DMS 273 (cell line): Measurements from ENCODE around the gene KCNF1.
A peak's percentile ranks its signal among the peaks of the same experiment; 100 is the strongest.

Experiments
- DNase-seq: peaks from one replicate; lab custom pipeline; 2025; ENCODE audit not compliant: unreplicated experiment; lab: John Stamatoyannopoulos, UW

Gene KCNF1

DNA sequence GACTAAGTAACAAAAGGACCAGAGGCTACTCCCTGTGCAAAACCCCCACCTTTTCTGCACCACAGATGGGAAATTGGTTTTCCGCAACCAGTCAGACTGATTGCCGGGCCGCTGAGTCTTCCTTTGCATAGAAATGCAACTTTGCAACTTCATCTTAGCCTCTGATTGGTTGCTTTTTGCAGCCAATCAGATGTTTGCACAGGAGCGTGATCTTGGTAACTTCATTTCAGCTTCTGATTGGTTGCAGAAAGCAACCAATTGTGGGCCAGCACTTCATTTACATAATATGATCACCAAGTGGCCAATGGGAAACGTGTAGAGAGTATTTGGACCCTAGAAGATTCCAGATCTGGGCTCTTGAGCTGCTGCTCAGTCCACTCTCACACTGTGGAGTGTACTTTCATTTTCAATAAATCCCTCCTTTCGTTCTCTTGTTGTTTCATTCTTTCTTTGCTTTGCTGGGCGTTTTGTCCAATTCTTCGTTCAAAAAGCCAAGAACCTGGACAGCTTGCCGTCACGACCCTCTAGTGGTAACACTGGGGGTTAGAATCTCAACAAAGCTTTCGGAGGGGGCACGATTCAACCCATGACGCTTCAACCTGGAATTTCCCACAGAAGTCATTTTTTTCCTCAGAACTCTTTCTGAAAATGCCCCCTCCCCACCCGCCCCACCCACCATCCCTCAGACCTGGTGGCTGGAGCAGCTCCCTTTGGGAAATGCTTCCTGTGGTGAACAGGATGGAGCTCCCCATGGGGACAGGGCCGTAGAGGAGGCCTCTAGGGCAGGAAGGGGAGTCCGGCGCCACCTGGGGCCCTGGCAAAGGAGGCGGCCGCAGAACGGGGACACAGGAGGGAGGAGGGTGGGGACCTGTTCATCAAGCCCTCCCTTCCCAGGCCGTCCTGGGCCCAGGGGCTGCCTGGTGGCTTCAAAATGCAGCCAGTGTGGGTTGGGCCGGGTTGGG is 31.8 kb upstream of the KCNF1 start:
- no peak for DNase-seq

DNA sequence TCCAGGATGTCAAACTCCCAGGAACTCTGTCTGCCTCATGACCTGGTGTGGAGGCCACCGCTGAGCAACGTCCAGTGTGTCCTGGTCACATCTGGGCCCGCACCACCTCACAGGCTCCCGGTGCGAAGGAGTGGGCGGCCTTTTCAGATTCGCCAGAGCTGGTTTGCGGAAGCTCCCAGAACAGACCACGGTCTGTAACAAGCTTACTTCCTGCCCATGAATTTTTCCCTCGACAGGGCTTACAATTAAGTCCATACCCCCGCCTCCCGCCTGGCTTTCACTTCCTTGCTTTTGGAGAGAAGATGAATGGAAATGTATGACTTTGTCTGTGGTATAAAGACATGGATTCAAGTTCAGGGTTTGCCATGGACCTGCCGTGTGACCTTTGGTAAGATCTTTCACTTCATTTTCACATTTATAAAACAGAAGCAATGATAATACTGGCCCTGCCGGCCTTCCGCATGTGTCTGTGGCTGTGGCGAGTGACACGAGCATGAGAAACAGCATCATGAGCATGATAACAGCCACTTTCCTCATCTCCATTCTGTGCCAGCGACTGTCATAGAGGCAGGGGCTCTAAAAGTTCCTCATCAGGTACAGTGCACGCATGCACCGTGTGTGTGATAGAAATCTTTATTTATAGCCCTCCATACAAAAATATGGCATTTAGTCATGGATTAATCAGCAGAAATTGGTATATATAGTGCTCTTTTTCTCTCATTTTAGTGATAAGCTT is 31.0 kb upstream of the KCNF1 start:
- no peak for DNase-seq

DNA sequence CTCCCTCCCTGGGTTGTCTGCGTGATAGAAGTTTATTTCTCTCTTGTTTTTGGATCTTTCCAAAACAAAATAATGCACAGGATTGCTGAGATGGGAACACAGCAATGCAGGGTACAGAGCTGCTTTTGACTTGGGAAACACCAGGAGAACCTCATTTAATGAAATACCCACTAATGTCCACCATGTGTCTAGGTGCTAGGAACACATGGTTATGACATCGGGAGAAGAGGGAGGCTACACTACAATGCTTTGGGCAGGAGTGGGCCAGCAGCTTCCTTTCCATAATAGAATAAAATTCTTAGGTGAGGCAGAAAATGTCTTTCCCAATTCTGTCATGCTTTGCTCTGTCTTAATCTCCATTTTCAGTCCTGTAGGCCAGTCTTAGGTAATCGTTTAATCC is 29.2 kb upstream of the KCNF1 start:
- no peak for DNase-seq

DNA sequence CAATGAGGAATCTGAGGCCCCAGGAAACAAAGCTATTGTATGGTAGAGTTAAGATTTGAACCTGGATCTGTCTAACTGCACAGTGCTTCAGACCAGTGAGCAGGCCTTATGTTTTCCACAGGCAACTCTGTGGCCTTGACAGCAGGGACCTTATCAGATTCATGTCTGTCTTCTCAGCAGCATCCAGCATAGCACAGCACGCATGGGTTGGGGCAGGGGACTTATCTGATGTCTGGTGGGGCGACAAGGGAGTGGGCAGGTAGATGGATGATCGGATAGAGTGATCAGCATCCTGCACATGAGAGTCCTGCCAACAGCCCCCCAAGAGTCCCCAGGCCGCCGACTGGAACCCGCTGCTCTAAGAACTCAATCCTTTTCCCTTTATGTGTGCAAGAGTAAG is 28.7 kb upstream of the KCNF1 start:
- DNase-seq, result no peak

DNA sequence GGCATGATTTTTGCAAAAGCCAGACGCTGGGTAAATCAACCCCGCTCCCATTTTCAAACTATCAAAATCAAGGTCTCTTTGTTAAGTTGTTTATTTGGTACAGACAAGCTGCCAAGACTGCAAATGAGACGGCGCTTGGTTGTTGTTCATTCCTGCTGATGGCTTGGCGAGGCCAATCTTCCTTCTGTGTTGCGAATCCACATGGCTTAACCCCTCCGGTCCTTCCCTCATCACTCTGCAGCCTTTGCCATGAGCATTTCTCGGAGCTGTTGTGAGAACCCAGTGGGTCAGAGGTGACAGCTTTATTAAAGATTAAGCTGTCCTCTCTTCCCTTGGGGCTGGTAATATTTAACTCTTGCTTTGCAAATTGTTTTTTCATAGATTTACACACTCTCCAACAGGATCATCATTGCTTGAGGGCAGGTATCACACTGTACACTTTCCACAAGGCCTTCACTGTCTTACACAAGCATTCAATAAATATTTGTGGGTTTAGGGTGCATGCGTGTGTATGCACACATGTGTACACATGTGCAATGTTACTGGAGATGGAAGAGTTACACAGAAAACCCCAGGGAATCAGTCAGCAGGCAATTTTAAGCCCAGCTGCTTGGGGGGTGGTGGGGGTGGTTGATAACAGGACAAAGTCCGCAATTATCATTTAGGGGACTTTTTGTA is 27.8 kb upstream of the KCNF1 start:
- no peak for DNase-seq

DNA sequence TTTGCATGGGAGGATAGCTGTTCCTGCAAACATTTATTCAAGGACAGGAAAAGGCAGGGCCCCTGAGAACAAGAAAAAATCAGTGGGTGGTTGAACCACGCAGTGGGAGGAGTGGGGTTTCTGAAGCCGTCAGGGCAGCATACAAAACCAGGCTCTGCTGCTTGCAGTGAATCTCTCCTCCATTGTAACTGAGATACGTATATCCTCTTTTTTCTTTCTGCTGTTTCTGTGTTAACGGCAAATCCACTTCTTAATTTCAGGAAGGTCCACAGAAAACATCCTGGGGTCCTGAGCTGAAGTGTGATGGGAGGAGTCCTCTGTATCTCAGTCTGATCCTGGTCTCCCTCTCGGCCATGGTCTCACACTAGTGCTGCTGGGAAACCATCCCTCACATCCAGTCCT is 27.2 kb upstream of the KCNF1 start:
- no peak for DNase-seq

DNA sequence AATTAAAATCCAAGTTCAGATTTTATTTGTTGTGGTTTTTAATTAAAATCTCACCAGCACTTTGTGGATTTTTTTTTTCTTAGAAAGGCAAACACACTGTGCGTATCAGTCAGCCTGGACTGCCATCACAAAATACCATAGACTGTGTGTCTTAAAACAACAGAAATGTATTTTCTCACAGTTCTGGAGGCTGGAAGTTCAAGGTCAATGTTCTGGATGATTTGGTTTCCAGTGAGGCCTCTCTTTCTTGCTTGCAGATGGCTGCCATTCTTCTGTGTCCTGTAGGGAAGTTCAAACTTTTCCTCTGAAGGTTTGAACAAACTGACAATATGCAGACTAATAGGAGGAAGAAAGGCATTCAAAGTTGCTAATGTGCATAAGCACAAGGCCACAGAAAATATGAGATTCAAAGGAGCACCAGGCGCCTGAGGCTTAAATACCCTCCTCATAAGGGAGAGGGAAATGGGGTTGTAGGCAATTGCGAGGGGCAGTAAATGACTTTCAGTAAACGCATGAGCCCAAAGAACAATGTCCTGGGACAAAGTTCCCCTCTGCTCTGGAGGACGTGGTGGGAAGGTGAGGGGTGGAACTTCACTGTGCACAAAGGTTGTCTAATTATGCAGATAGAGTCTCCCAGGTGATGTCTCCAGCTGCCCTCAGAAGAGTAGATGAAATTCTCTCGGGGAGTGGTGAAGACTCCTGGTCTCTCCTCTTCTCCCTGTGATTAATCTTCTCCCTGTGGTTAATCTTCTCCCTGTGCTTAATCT is 26.5 kb upstream of the KCNF1 start:
- DNase-seq, result no peak

DNA sequence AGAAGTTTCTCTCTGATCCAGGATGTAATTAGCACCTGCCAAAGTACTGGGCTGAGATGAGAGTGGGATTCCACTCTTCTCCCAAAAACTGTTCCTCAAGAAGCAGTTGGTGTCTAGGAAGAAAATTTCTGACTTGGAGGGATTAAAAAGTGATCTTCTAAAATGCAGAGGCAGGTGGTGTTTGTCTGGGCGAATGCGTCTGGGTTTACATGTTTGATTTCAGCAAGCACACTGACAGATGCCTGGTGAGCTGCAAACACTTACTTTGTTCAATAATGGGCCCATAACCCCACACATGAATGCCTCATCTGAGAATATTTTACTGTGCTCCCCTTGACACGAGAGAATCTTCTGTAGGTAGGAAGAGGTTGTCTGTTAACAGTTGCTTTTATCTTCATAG is 24.3 kb upstream of the KCNF1 start:
- peak; percentile 85 for DNase-seq

DNA sequence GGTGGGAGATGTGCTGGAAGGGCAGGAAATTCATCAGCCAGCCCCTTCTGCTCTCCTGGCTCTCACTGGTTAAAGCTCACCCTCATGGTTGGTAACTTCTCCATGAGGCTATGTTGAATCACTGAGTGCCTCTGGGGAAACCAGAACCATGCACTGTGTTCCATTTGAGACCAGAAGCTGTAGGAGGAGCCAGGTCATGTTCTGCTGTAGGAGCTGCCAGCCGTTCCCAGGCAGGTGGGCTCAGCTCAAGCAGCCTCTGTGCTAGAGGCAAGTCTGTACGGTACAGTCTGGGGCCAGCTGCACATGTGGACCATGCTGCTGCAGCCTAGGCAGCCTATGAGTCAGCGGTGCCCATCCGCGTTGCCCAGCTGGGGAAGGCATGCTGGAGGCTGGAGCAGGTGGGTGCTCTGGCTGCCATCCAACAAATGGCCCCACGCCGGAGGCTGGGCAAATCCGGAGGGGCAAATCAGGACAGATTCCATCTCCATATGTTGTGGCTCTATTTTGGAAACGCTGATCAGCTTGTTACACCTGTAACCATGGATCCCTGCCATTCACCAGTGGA is 22.0 kb upstream of the KCNF1 start:
- peak; percentile 99 for DNase-seq

DNA sequence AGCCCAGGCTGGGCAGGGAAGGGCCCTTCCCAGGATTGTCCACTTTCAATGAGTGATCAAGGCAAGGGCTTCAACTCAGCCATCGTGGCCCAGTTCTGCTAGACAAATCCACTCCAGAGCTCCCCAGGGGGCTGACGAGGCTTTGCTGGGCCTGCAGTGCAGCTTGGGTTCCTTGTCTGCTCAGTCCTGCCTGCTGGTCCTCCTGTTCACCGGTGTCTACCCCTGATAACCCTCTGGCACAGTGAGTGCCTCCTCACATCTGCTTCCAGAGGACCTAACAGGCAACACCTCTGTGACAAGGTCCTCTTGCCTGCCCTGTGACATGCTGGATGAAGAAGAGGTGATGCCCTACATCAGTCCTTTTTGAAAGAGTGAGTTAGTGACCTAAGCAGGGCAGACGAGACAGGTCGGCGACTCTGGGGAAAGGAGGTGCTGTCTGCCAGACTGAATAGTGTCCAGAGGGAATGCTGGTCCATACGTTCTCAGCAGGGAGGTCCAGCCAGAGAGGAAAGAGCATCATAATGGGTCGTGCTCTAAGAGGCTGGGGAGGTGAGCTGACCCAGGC is 20.9 kb upstream of the KCNF1 start:
- DNase-seq, result peak; percentile 57

DNA sequence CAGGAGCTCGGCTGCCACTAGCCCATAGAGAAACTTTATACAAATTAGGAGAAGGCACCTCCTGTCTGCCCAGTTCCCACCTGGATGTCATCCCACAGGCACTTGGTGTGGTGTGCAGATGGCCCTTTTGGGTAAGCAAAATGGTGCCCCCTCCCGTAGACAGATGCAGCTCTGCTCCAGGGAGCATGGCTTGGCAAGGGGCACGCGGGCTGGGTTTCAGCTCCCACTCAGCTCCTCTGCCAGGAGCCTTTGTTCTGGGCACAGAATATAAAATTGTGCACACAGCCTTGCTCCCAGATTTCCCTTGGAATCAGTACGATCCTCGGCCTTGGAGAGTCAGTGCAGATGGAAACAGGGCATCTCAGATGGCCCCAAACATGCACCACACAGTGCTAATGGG is 20.3 kb upstream of the KCNF1 start:
- peak; percentile 74 for DNase-seq

DNA sequence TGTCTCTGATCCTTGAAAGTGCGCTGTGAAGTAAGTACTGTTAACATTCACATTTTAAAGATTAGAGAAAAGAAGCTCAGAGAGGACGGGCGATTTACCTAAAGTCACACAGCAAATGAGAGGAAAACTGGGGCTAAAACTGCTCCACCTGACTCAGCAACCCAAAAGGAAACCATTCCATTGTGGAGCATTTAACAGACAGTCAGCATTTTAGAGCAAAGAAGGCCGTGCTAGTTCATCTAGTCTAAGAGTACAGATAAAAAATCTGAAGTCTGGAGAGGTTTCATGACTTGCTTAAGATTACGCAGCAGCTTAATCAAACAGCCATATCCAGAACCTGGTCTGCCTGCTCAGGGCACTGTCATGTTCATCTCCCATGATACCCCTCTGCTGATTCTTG is 19.9 kb upstream of the KCNF1 start:
- DNase-seq, result no peak

DNA sequence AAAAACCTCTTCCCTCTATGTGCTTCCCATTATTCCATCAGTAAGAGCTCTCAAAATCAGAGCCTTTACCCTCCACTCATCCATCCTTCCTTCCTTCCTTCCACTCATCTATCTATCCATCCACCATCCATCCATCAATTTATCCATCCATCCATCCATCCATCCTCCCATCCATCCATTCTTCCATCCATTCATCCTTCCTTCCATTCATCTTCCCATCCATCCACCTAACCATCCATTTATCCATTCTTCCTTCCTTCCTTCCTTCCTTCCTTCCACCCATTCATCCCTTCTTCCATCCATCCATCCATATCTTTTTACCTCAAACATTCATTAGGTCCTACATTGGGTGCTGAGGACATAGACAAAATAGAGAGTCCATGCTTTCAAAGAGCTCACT is 19.4 kb upstream of the KCNF1 start:
- DNase-seq, result no peak

DNA sequence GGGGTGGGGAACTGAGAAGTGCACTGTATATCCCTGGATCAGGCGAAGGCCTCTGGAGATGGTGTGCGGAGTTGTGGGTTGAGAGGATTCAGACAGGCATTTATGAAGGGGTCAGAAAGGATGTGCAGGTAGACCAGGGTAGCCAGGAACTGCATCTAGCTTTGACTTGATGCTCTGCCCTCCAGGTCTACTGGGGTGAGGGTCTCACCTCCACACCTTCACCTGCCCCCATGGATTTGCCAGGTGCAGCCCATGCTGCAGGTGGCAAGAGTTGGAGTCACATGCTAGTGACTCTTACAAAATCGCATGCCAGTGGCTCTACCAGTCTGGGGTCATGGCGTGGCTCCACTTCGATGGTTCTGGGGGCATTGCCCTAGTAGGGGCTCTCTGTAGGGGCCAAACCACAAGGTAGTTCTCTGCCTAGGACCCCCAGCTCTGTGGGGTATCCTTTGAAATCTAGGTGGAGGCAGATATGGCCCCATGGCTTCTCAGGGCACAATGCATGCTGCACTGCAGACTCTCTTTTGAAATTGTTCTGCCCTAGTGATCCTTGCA is 18.9 kb upstream of the KCNF1 start:
- DNase-seq, result no peak

DNA sequence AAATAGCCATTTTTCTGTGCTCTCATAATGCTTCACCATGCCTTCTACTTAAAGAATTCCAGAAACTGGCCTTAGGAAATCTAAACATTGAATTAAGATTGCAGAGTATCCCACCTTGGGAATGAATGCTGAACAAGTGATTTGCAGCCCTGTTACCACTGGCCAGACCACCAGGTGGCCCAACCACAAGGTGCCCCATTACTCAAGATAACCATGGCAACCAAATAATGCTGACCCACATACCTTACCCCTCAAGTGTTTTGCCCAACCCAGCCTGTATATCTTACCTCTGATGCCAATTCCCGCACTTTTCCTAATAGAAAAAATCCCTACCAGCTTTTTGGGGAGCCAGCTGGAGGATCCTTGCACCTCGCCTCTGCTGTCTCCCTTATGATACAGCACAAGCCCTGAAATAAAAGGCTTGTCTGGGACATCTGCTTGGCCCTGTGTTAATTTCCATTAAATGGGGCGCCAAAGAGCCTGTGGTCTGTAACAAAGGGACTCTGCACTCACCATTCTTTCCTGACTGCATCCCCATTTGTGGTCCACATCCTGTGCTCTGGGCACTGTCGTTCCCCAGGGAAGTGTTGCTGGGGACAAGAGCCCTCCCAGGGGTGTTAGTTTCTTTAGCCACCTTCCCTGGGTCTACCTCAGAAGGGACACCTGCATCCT is 17.3 kb upstream of the KCNF1 start:
- DNase-seq, result no peak

DNA sequence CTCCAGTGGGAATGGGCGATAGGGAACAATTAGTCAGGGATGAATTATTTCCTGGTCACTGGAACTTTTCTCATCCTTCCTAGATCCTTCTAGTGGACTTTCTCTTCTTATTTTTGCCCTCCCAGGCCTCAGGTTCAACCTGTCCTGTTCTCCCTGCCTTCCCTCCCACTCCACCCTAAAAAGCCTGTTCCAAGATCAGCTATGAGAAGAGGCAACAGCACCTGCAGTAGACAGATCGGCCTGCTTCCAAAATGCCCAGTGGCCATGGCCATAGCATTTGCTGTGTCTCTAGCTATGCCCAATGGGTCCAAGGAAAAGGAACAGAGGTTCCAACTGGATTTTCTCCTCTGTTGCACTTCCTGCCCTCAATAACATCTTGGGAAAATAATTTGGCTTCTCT is 16.5 kb upstream of the KCNF1 start:
- no peak for DNase-seq

DNA sequence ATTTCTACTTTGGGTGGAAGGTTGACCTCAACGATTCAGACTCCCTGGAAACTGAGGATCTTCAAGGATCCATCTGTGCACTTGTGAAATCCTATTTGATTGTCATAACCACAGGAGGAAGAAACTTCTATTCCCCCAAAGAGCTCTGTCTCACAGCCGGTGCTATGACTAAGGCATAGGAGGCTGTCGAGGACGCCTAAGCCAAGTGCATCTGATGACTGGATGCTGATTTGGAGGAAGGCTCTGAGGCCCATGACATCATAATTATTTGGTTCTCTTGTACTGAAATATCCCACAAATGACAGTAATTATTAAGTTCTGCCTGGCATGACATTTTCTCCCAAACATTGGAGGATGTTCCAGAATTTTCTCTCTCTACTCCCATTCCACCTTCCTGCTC is 13.8 kb upstream of the KCNF1 start:
- DNase-seq, result no peak

DNA sequence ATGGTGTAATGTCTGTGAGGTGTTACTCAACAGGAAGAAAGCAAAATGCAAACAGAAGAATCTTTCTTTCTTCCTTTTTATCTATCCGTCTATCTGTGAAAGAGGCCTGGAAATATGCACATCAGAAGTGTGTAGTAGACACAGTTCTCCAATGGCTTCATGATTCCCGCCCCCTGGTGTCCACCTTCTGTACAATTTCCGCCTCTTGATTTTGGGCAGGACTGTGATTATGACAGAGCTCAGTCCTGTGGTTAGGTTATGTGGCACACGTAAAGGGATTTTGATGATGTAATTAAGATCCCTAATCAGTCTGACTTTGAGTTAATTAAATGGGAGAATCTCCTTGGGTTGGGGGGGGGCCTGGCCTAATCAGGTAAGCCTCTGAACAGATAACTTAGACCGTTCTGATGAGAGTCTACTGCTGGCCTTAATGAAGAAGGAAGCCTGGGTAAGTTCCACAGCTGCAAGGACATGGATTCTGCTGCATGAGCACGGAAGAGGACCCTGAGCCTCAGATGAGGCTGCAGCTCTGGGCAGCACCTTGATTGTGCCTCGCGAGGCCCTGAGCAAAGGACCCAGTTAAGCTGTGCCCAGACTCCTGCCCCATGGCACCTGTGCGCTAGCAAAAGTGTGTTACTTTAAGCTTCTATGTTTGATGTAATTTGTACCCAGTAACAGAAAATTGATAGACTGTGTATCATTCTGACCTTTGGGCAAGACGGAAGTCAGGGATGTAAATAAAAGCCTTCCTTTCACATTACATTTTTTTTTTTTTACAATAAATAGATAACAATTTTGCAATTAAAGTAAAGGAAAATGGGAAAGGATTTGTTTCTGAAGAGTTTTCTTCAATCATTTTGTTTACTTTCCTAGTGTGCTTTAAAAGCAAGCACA is 11.3 kb upstream of the KCNF1 start:
- DNase-seq, result peak; percentile 68
